NCI-H146 treated with DMSO at 0.1 percent for 48 hours (cell line): ENCODE results near the gene C2orf80.
"Not testable (repeated sequence)": the region's sequence is repeated elsewhere in the genome, so short reads cannot be mapped to it uniquely, and the experiment has no call there.

ENCODE experiments used
- DNase-seq: peaks from one replicate; lab custom pipeline; 2025; ENCODE audit not compliant: unreplicated experiment; lab: John Stamatoyannopoulos, UW

C2orf80 gene

GRCh38 chr2:208179028-208179609 is 10.7 kb downstream of the C2orf80 start:
- DNase-seq: no peak

- DNase-seq: no peak
Measured at GRCh38 chr2:208175840-208176153, 14.0 kb downstream of the C2orf80 start.

- peak; percentile 40 for DNase-seq
Measured at GRCh38 chr2:208175069-208175839, 14.6 kb downstream of the C2orf80 start.

GRCh38 chr2:208174144-208174543 is 15.7 kb downstream of the C2orf80 start:
- no peak for DNase-seq

- DNase-seq: no peak
Measured at GRCh38 chr2:208172125-208172524, 17.7 kb downstream of the C2orf80 start.

GRCh38 chr2:208164951-208165755 is 24.7 kb downstream of the C2orf80 start:
- DNase-seq: no peak

- no peak for DNase-seq
Measured at GRCh38 chr2:208163489-208163888, 26.3 kb downstream of the C2orf80 start, which contains the start of gene CRYGA. Gene CRYGA (minus strand): TSS chr2:208163589. CDS start chr2:208163556, 33 bp downstream.

GRCh38 chr2:208156439-208156838 is 33.4 kb downstream of the C2orf80 start:
- no peak for DNase-seq

- no peak for DNase-seq
Measured at GRCh38 chr2:208153156-208153555, 36.7 kb downstream of the C2orf80 start.

GRCh38 chr2:208150956-208151355 is 38.9 kb downstream of the C2orf80 start:
- no peak for DNase-seq

- DNase-seq: no peak
Measured at GRCh38 chr2:208150094-208150493, 39.7 kb downstream of the C2orf80 start.

- no peak for DNase-seq
Measured at GRCh38 chr2:208148803-208149202, 41.0 kb downstream of the C2orf80 start.

- no peak for DNase-seq
Measured at GRCh38 chr2:208147759-208148158, 42.1 kb downstream of the C2orf80 start.

GRCh38 chr2:208147008-208147407 is 42.8 kb downstream of the C2orf80 start:
- no peak for DNase-seq

GRCh38 chr2:208146006-208146405 is 43.8 kb downstream of the C2orf80 start, which contains the start of gene CRYGB:
Gene CRYGB (minus strand): TSS chr2:208146158. CDS start chr2:208146120, 38 bp downstream.
- no peak for DNase-seq

GRCh38 chr2:208142925-208143799 is 46.7 kb downstream of the C2orf80 start:
- peak; percentile 49 for DNase-seq

- peak; percentile 27 for DNase-seq
Measured at GRCh38 chr2:208142240-208142924, 47.4 kb downstream of the C2orf80 start.

GRCh38 chr2:208139447-208139846 is 50.4 kb downstream of the C2orf80 start:
- DNase-seq: no peak

GRCh38 chr2:208138334-208138733 is 51.5 kb downstream of the C2orf80 start:
- not testable (repeated sequence) for DNase-seq

GRCh38 chr2:208136716-208137094 is 53.1 kb downstream of the C2orf80 start:
- no peak for DNase-seq
